HEK293 (cell line): ENCODE results near the gene ZDHHC14.

Source experiments
- KLF9 ChIP-seq: fragments of 450-650 bp; formaldehyde crosslinking; IDR thresholded peaks from 2 replicates; pipeline ENCODE4 v1.5.1; 2016; ENCODE audit warnings: missing biosample characterization, missing genetic modification characterization, low read depth
- MZF1 ChIP-seq: fragments of 450-650 bp; formaldehyde crosslinking; IDR thresholded peaks from 2 replicates; pipeline ENCODE4 v1.5.1; 2017; ENCODE audit warnings: missing biosample characterization, missing genetic modification characterization, borderline replicate concordance
- TCF7L2 ChIP-seq: IDR thresholded peaks from 2 replicates; pipeline ENCODE4 v1.6.1; 2011; ENCODE audit warnings: low read depth, mild to moderate bottlenecking, inconsistent platforms, low read length, moderate library complexity, borderline replicate concordance
- YY1 ChIP-seq: fragments of 450-650 bp; formaldehyde crosslinking; IDR thresholded peaks from 2 replicates; pipeline ENCODE4 v1.5.1; 2018; ENCODE audit warnings: missing biosample characterization, missing genetic modification characterization
- ZNF48 ChIP-seq: fragments of 450-650 bp; formaldehyde crosslinking; IDR thresholded peaks from 2 replicates; pipeline ENCODE4 v1.5.1; 2016; ENCODE audit warnings: missing biosample characterization, missing genetic modification characterization
- TF ChIP-seq, protein P1 (sequence below): fragments of 450-650 bp; formaldehyde crosslinking; IDR thresholded peaks from 2 replicates; pipeline ENCODE4 v1.5.1; 2016; ENCODE audit warnings: missing biosample characterization, missing genetic modification characterization

DNA sequence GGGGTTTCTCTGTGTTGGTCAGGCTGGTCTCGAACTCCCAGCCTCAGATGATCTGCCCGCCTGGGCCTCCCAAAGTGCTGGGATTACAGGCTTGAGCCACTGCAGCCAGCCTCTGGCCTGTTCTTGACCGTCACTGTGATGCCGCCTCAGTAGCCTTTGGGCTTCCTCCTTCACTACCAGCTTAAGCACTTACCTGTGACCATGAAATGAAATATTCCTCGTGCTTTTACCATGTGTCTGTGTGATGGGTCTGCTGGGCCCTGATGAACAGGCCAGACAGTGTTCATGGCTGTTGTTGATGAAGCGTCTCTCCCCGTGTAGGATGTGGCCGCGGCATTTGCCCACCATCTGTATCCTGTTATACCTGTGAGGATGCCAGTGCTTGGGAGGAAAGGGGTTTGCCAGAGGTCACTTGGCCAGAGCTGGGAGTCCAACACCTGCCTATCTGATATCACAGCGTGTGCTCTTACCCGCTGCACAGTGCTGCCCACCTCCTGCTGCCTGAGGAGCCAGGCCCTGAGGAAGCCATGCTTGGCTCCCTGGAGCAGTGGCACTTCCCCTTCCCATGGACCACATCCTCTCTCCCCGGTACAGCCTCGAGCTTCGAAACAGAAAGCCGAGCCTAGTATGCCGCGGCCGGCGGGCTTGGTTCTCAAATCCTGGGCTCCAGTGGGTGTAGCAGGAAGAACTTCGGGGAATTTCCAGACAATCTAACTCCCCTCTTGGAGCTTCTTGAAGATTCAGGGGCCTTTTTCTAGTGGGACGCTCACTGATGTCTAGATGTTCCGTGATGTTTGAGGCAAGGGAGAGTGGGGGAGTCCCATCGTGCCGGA is 167.9 kb downstream of the ZDHHC14 start:
- TF ChIP-seq YY1 (tag by site-specific recombination) = no peak
- TF ChIP-seq TCF7L2 = no peak
- TF ChIP-seq ZNF48 (tag by site-specific recombination) = no peak
- TF ChIP-seq, protein P1, sequence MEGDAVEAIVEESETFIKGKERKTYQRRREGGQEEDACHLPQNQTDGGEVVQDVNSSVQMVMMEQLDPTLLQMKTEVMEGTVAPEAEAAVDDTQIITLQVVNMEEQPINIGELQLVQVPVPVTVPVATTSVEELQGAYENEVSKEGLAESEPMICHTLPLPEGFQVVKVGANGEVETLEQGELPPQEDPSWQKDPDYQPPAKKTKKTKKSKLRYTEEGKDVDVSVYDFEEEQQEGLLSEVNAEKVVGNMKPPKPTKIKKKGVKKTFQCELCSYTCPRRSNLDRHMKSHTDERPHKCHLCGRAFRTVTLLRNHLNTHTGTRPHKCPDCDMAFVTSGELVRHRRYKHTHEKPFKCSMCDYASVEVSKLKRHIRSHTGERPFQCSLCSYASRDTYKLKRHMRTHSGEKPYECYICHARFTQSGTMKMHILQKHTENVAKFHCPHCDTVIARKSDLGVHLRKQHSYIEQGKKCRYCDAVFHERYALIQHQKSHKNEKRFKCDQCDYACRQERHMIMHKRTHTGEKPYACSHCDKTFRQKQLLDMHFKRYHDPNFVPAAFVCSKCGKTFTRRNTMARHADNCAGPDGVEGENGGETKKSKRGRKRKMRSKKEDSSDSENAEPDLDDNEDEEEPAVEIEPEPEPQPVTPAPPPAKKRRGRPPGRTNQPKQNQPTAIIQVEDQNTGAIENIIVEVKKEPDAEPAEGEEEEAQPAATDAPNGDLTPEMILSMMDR (tag by site-specific recombination) = no peak
- TF ChIP-seq KLF9 = no peak
- TF ChIP-seq MZF1 (tag by site-specific recombination) = no peak
